ENCODE data around the gene HNRNPCL4.
"Not testable (repeated sequence)": the region's sequence is repeated elsewhere in the genome, so short reads cannot be mapped to it uniquely, and the experiment has no call there.

HNRNPCL4 gene

GRCh38 chr1:13165531-13165930 is at the start of gene HNRNPCL4:
TSS of gene HNRNPCL4 (minus strand) at chr1:13165631. CDS start at chr1:13165467, 164 bp downstream.
- not testable (repeated sequence) for H3K4me3 Mint-ChIP-seq, H3K27me3 Mint-ChIP-seq, H3K27ac Mint-ChIP-seq, H3K4me1 Mint-ChIP-seq, H3K9me3 Mint-ChIP-seq, H3K36me3 Mint-ChIP-seq

GRCh38 chr1:13208712-13209111 is 43.3 kb upstream of the HNRNPCL4 start:
- not testable (repeated sequence) for H3K9me3 Mint-ChIP-seq, H3K27me3 Mint-ChIP-seq, H3K4me3 Mint-ChIP-seq, H3K36me3 Mint-ChIP-seq, H3K4me1 Mint-ChIP-seq, H3K27ac Mint-ChIP-seq

- H3K4me1 Mint-ChIP-seq, H3K9me3 Mint-ChIP-seq, H3K27me3 Mint-ChIP-seq, H3K4me3 Mint-ChIP-seq, H3K36me3 Mint-ChIP-seq, H3K27ac Mint-ChIP-seq: not testable (repeated sequence)
These were observed 35.9 kb upstream of the HNRNPCL4 start, which contains the start of gene PRAMEF13 for GRCh38 chr1:13201309-13201708. TSS of gene PRAMEF13 (minus strand) at chr1:13201409. CDS start at chr1:13199589, 1,820 bp downstream.

- H3K27me3 Mint-ChIP-seq, result not testable (repeated sequence)
These were observed 6.1 kb upstream of the HNRNPCL4 start, which contains the start of gene PRAMEF9 for GRCh38 chr1:13171548-13171947. TSS of gene PRAMEF9 (plus strand) at chr1:13171848. CDS start at chr1:13175281, 3,433 bp downstream.

GRCh38 chr1:13155909-13156308 is 9.5 kb downstream of the HNRNPCL4 start, which contains the start of gene PRAMEF26:
TSS of gene PRAMEF26 (minus strand) at chr1:13156009. CDS start at chr1:13153095, 2,914 bp downstream.
- H3K4me3 Mint-ChIP-seq, H3K4me1 Mint-ChIP-seq, H3K9me3 Mint-ChIP-seq, H3K27me3 Mint-ChIP-seq, H3K36me3 Mint-ChIP-seq, H3K27ac Mint-ChIP-seq: not testable (repeated sequence)

More at GRCh38 chr1:13171548-13171947, 6.1 kb upstream of the HNRNPCL4 start, which contains the start of gene PRAMEF9:
- not testable (repeated sequence) for H3K4me1 Mint-ChIP-seq, H3K36me3 Mint-ChIP-seq, H3K9me3 Mint-ChIP-seq, H3K4me3 Mint-ChIP-seq, H3K27ac Mint-ChIP-seq

- not testable (repeated sequence) for H3K9me3 Mint-ChIP-seq, H3K27me3 Mint-ChIP-seq, H3K4me1 Mint-ChIP-seq, H3K36me3 Mint-ChIP-seq, H3K27ac Mint-ChIP-seq, H3K4me3 Mint-ChIP-seq
These were observed 48.7 kb downstream of the HNRNPCL4 start, which contains the start of gene HNRNPCL2 for GRCh38 chr1:13116754-13117153. TSS of gene HNRNPCL2 (minus strand) at chr1:13116854. CDS start at chr1:13116400, 454 bp downstream.

All from activated naive CD4-positive, alpha-beta T cell treated with anti-CD3 and anti-CD28 coated beads, Interleukin-2, amount 50 U/mL, for 24 hours (primary cell).